Measurements from ENCODE around the gene PCDH17. TPM values are rescaled to one million over a fixed set of nuclear protein-coding genes. Genes with fewer than 3 reads are reported as not detected.

PCDH17 gene
- total RNA-seq, 1 experiment from 2014 or later = 0.11 TPM

DNA sequence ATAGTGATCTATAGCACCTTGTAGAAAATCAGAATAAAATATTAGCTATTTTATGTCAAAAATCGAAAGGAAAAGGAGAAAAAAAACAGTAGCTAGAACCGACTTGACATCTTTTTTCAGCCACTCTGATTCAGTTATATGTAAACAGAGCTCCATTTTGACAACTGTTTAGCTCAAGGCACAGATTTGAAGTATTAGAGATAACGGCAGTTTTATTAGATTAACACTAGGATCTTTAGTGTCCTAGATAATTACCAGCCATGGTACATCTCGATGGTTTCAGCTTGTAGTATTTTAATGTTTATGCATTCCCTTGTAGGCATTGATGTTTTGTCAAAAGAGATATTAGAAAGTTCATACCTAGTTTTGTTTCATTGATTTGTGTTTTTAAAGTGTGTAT lies 67.3 kb downstream of the PCDH17 start:
- Histone ChIP-seq H3K9ac (ENCODE audit: low read length) (no peak overlapping the region), H3K4me2 (ENCODE audit: low read length) (no peak overlapping the region), H4K20me1 (ENCODE audit: low read length) (no peaks in the 10 kb centered on the region), H2AFZ (ENCODE audit: low read length) (peak overlapping the region; percentile 45; the same call in 1 of the 2 replicates), H3K36me3 (ENCODE audit: low read depth, low read length) (no peaks in the 10 kb centered on the region), H3K79me2 (ENCODE audit: low read length) (no peaks in the 10 kb centered on the region), H3F3A (ENCODE audit: low read length, unreplicated experiment) (no peaks in the 10 kb centered on the region), H3K27me3 (ENCODE audit: low read length) (no peaks in the 10 kb centered on the region), H3K9me3 (ENCODE audit: low read length) (no peaks in the 10 kb centered on the region), H3K27ac (ENCODE audit: low read length) (no peak overlapping the region), H3K4me3 (ENCODE audit: low read length) (no peak overlapping the region), H3K4me1 (ENCODE audit: insufficient read depth, low read length) (no peaks in the 10 kb centered on the region), H3K9me2 (replicated peaks; ENCODE audit: low read length) (no peaks in the 10 kb centered on the region)
- intact Hi-C loops (cut with micrococcal nuclease) = no loop called here
- ATAC-seq (no peak), DNase-seq (no peak)
- BruUV-seq (replicated peaks) = no TSS peak
- TF ChIP-seq EZH2 (IDR thresholded peaks at IDR 0.05; ENCODE audit: low read length, unreplicated experiment) (no peak), EZH2phosphoT487 (IDR thresholded peaks at IDR 0.05; ENCODE audit: borderline replicate concordance, low read length) (no peak)
- TF ChIP-seq, protein P1, sequence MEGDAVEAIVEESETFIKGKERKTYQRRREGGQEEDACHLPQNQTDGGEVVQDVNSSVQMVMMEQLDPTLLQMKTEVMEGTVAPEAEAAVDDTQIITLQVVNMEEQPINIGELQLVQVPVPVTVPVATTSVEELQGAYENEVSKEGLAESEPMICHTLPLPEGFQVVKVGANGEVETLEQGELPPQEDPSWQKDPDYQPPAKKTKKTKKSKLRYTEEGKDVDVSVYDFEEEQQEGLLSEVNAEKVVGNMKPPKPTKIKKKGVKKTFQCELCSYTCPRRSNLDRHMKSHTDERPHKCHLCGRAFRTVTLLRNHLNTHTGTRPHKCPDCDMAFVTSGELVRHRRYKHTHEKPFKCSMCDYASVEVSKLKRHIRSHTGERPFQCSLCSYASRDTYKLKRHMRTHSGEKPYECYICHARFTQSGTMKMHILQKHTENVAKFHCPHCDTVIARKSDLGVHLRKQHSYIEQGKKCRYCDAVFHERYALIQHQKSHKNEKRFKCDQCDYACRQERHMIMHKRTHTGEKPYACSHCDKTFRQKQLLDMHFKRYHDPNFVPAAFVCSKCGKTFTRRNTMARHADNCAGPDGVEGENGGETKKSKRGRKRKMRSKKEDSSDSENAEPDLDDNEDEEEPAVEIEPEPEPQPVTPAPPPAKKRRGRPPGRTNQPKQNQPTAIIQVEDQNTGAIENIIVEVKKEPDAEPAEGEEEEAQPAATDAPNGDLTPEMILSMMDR (conservative IDR thresholded peaks at IDR 0.05; ENCODE audit: low read depth, low read length) = no peak
- ChIA-PET CTCF (no interaction called here), POLR2A (ENCODE audit: unreplicated experiment) (no interaction called here)

DNA sequence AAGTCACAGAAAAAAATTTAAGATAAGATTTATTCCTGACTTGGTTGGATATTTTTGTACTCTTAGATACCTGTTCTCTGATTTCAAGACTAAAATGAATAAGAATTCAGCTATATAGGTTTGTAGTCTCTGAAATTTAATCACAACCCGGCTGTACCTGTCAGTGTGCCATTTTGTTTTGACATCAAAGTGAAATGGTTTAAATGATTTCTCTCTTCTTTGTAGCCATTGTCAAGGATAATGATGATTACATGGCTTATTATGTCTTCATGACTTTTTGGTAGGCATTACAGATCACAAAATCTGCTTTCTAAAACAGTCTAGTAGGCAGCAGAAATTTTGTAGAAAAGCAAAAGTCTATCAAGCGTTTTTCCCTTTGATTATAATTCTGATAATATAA lies 72.5 kb downstream of the PCDH17 start:
- no peaks in the 10 kb centered on the region for H3K4me1 ChIP-seq (ENCODE audit: insufficient read depth, low read length)
- H3K79me2 ChIP-seq (ENCODE audit: low read length) = no peaks in the 10 kb centered on the region
- ChIA-PET POLR2A (ENCODE audit: unreplicated experiment) (no interaction called here), CTCF (no interaction called here)
- no peak overlapping the region for H2AFZ ChIP-seq (ENCODE audit: low read length)
- ATAC-seq = no peak
- no peak overlapping the region for H3K27ac ChIP-seq (ENCODE audit: low read length)
- intact Hi-C loops (cut with micrococcal nuclease) = no loop called here
- no peaks in the 10 kb centered on the region for H3K9me2 ChIP-seq (replicated peaks; ENCODE audit: low read length)
- TF ChIP-seq EZH2phosphoT487 (IDR thresholded peaks at IDR 0.05; ENCODE audit: borderline replicate concordance, low read length) (no peak), EZH2 (IDR thresholded peaks at IDR 0.05; ENCODE audit: low read length, unreplicated experiment) (no peak)
- TF ChIP-seq, protein P1 (conservative IDR thresholded peaks at IDR 0.05; ENCODE audit: low read depth, low read length) = no peak
- no peak overlapping the region for H3K4me3 ChIP-seq (ENCODE audit: low read length)
- no TSS peak for BruUV-seq (replicated peaks)
- DNase-seq = no peak
- no peaks in the 10 kb centered on the region for H3K9me3 ChIP-seq (ENCODE audit: low read length)
- no peaks in the 10 kb centered on the region for H3F3A ChIP-seq (ENCODE audit: low read length, unreplicated experiment)
- H3K4me2 ChIP-seq (ENCODE audit: low read length) = no peak overlapping the region
- no peaks in the 10 kb centered on the region for H3K36me3 ChIP-seq (ENCODE audit: low read depth, low read length)
- no peaks in the 10 kb centered on the region for H3K27me3 ChIP-seq (ENCODE audit: low read length)
- H4K20me1 ChIP-seq (ENCODE audit: low read length) = no peaks in the 10 kb centered on the region
- H3K9ac ChIP-seq (ENCODE audit: low read length) = no peak overlapping the region

DNA sequence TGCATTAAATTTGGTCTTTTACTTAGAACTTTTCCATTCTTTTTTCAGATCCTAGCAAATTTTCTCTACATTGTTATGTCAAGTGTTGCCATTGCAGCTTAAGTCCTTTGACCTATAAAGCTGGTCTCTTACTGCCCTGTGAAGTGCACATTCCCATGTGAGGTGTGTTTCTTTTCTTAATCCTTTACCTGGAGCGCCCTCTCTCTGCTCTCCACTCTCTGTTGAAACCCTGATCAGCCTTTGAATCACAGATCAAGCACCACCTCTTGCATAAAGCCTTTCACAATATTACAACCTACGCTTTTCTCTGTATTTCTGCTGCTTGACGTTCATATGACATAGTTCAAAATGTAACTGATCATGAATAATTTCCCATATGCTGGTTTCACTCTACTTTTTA lies 84.8 kb downstream of the PCDH17 start:
- BruUV-seq (replicated peaks) = no TSS peak
- Histone ChIP-seq H3K9me3 (ENCODE audit: low read length) (no peaks in the 10 kb centered on the region), H3F3A (ENCODE audit: low read length, unreplicated experiment) (no peaks in the 10 kb centered on the region), H4K20me1 (ENCODE audit: low read length) (no peaks in the 10 kb centered on the region), H3K79me2 (ENCODE audit: low read length) (no peaks in the 10 kb centered on the region), H3K4me1 (ENCODE audit: insufficient read depth, low read length) (no peaks in the 10 kb centered on the region), H3K9me2 (replicated peaks; ENCODE audit: low read length) (no peaks in the 10 kb centered on the region), H2AFZ (ENCODE audit: low read length) (no peak overlapping the region), H3K4me2 (ENCODE audit: low read length) (no peak overlapping the region), H3K27ac (ENCODE audit: low read length) (no peak overlapping the region), H3K27me3 (ENCODE audit: low read length) (no peaks in the 10 kb centered on the region), H3K36me3 (ENCODE audit: low read depth, low read length) (no peaks in the 10 kb centered on the region), H3K9ac (ENCODE audit: low read length) (no peak overlapping the region), H3K4me3 (ENCODE audit: low read length) (no peak overlapping the region)
- DNase-seq = no peak
- TF ChIP-seq EZH2 (IDR thresholded peaks at IDR 0.05; ENCODE audit: low read length, unreplicated experiment) = no peak
- TF ChIP-seq, protein P1 (conservative IDR thresholded peaks at IDR 0.05; ENCODE audit: low read depth, low read length) = no peak; the same call in 1 of the 2 replicates
- ChIA-PET POLR2A (ENCODE audit: unreplicated experiment) (no interaction called here), CTCF (interaction anchor here (0.6 kb wide), 1 partner anchor 92 kb away, joined by 6 read pairs; no protein-coding TSS in a partner anchor)
- intact Hi-C loops (cut with micrococcal nuclease) = loop anchor here (5.0 kb wide), 1 partner anchor 89 kb away; no protein-coding TSS in a partner anchor
- ATAC-seq = 0 out of 2 replicates have a peak, but pooled peaks have one; percentile 48
